ENCODE results near the gene SLC35F3. TPM values are rescaled to one million over a fixed set of nuclear protein-coding genes. Genes with fewer than 3 reads are reported as not detected.

SLC35F3 gene
- total and polyA plus RNA-seq, 2 experiments from 2014 or later = 0.80 to 1.3 TPM

DNA sequence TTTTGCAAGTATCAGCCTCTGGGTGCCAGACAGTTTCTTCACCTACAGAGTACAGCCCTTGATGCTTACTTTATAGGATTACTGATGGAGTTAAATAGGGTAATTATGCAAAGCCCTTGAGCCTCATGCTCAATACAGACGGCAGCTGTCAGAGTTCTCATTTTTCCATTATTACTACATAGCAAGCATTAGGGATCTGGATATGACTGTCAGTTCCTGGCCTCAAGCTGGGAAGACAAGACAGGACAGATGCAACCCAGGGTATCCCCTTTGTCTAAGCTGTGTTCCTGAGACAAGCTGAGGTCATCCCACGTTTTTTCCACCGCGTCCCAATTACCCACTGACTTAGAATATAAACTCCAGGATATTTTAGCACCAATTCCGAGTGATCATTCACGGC lies 94.4 kb downstream of the SLC35F3 start:
- TF ChIP-seq EZH2 (IDR thresholded peaks at IDR 0.05; ENCODE audit: borderline replicate concordance) (no peak), CTCF (IDR thresholded peaks at IDR 0.05; ENCODE audit: poor library complexity) (no peak), EZH2phosphoT487 (IDR thresholded peaks at IDR 0.05; ENCODE audit: low read depth, severe bottlenecking, unreplicated experiment) (no peak)
- H4K20me1 ChIP-seq (ENCODE audit: insufficient read depth, poor library complexity, severe bottlenecking) = no peaks in the 10 kb centered on the region
- DNase-seq (ENCODE audit: low spot score) = no peak
- H3K4me3 ChIP-seq = no peak overlapping the region
- no peaks in the 10 kb centered on the region for H3K9me2 ChIP-seq (replicated peaks; ENCODE audit: insufficient read depth)
- H3K9me3 ChIP-seq (ENCODE audit: low read depth) = no peaks in the 10 kb centered on the region
- no peak overlapping the region for H3K4me2 ChIP-seq
- H3K27me3 ChIP-seq = peaks cover 7% of the 10 kb centered on the region
- H3K36me3 ChIP-seq (replicated peaks; ENCODE audit: insufficient read depth, low read depth) = no peaks in the 10 kb centered on the region
- no peaks in the 10 kb centered on the region for H3K4me1 ChIP-seq (ENCODE audit: insufficient read depth)
- no peaks in the 10 kb centered on the region for H3K79me2 ChIP-seq
- H2AFZ ChIP-seq = no peak overlapping the region
- WGBS (ENCODE audit: low lambda C conversion rate, missing lambda C conversion rate) = 86% methylated on average over 6 of the region's 6 CpGs
- no peak overlapping the region for H3K27ac ChIP-seq

- DNase-seq (ENCODE audit: low spot score) = no peak
- H2AFZ ChIP-seq = no peak overlapping the region
Observed at GRCh38 chr1:234000557-234001041, 96.1 kb downstream of the SLC35F3 start.

GRCh38 chr1:234001817-234002216 lies 97.3 kb downstream of the SLC35F3 start:
- H3K4me2 ChIP-seq = no peak overlapping the region
- no peak for DNase-seq (ENCODE audit: low spot score)
- H3K79me2 ChIP-seq = no peaks in the 10 kb centered on the region
- H3K4me1 ChIP-seq (ENCODE audit: insufficient read depth) = no peaks in the 10 kb centered on the region
- no peak overlapping the region for H3K4me3 ChIP-seq
- no peaks in the 10 kb centered on the region for H3K27me3 ChIP-seq
- TF ChIP-seq CTCF (IDR thresholded peaks at IDR 0.05; ENCODE audit: poor library complexity) = no peak
- no peak for TF ChIP-seq EZH2phosphoT487 (IDR thresholded peaks at IDR 0.05; ENCODE audit: low read depth, severe bottlenecking, unreplicated experiment)
- no peak for TF ChIP-seq EZH2 (IDR thresholded peaks at IDR 0.05; ENCODE audit: borderline replicate concordance)
- H4K20me1 ChIP-seq (ENCODE audit: insufficient read depth, poor library complexity, severe bottlenecking) = no peaks in the 10 kb centered on the region
- H3K36me3 ChIP-seq (replicated peaks; ENCODE audit: insufficient read depth, low read depth) = no peaks in the 10 kb centered on the region
- no peak overlapping the region for H2AFZ ChIP-seq
- H3K9me2 ChIP-seq (replicated peaks; ENCODE audit: insufficient read depth) = no peaks in the 10 kb centered on the region
- H3K27ac ChIP-seq = no peak overlapping the region
- H3K9me3 ChIP-seq (ENCODE audit: low read depth) = no peaks in the 10 kb centered on the region

More at GRCh38 chr1:234000557-234001041, 96.1 kb downstream of the SLC35F3 start:
- Histone ChIP-seq H4K20me1 (ENCODE audit: insufficient read depth, poor library complexity, severe bottlenecking) (no peaks in the 10 kb centered on the region), H3K27ac (no peak overlapping the region), H3K4me3 (no peak overlapping the region), H3K79me2 (no peaks in the 10 kb centered on the region), H3K9me2 (replicated peaks; ENCODE audit: insufficient read depth) (no peaks in the 10 kb centered on the region), H3K27me3 (peaks cover 4% of the 10 kb centered on the region), H3K4me1 (ENCODE audit: insufficient read depth) (no peaks in the 10 kb centered on the region), H3K9me3 (ENCODE audit: low read depth) (no peaks in the 10 kb centered on the region), H3K36me3 (replicated peaks; ENCODE audit: insufficient read depth, low read depth) (no peaks in the 10 kb centered on the region), H3K4me2 (no peak overlapping the region)
- WGBS (ENCODE audit: low lambda C conversion rate, missing lambda C conversion rate) = 53% methylated on average over 5 of the region's 5 CpGs
- TF ChIP-seq EZH2 (IDR thresholded peaks at IDR 0.05; ENCODE audit: borderline replicate concordance) (no peak), CTCF (IDR thresholded peaks at IDR 0.05; ENCODE audit: poor library complexity) (peak; percentile 4), EZH2phosphoT487 (IDR thresholded peaks at IDR 0.05; ENCODE audit: low read depth, severe bottlenecking, unreplicated experiment) (no peak)

DNA sequence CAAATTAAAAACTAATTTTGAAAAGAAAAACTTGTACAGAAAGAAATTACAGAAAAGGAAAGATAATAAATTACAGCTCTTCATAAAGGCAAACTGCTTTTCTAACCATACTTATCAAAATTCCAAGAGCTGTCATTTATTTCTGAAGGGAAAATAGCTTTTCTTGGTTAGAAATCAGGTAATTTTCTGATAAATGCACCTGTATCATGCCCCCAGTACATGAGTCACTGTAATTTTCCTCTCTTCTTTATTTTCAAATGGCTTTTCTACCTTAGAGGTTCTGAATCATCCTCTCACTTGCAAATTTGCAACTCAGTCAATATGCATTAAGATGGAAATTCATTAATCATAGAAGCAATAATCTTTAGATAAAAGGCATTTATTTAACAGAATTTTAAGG lies 100.1 kb downstream of the SLC35F3 start:
- Histone ChIP-seq H3K9me3 (ENCODE audit: low read depth) (no peaks in the 10 kb centered on the region), H3K79me2 (no peaks in the 10 kb centered on the region), H3K4me2 (no peak overlapping the region), H4K20me1 (ENCODE audit: insufficient read depth, poor library complexity, severe bottlenecking) (no peaks in the 10 kb centered on the region), H2AFZ (no peak overlapping the region), H3K9me2 (replicated peaks; ENCODE audit: insufficient read depth) (no peaks in the 10 kb centered on the region), H3K4me1 (ENCODE audit: insufficient read depth) (no peaks in the 10 kb centered on the region), H3K27ac (no peak overlapping the region), H3K4me3 (no peak overlapping the region), H3K27me3 (no peaks in the 10 kb centered on the region), H3K36me3 (replicated peaks; ENCODE audit: insufficient read depth, low read depth) (no peaks in the 10 kb centered on the region)
- TF ChIP-seq CTCF (IDR thresholded peaks at IDR 0.05; ENCODE audit: poor library complexity) (no peak), EZH2 (IDR thresholded peaks at IDR 0.05; ENCODE audit: borderline replicate concordance) (no peak), EZH2phosphoT487 (IDR thresholded peaks at IDR 0.05; ENCODE audit: low read depth, severe bottlenecking, unreplicated experiment) (no peak)
- DNase-seq (ENCODE audit: low spot score) = no peak
